Coronary artery (tissue), 2 donors: ENCODE measurements around the gene TMEM125.

Source experiments
- DNase-seq: peaks from one replicate; pipeline ENCODE4 v3.0.0-alpha.2; 2017; ENCODE audit warnings: low spot score
- H3K27ac ChIP-seq, 2 donors: fragments of 200-600 bp; sonication (generic); one replicate each; pipeline ENCODE4 v1.5.1; 2016 to 2019
- H3K4me3 ChIP-seq: fragments of 200-600 bp; sonication (generic); 2 replicates; pipeline ENCODE4 v1.5.1; 2016; ENCODE audit warnings: mild to moderate bottlenecking, moderate library complexity
- TF ChIP-seq, protein P1 (sequence below): fragments of 200-600 bp; sonication (generic); IDR thresholded peaks from one replicate; pipeline ENCODE4 v1.5.1; 2019; ENCODE audit warnings: antibody characterized with exemption

Gene TMEM125

DNA sequence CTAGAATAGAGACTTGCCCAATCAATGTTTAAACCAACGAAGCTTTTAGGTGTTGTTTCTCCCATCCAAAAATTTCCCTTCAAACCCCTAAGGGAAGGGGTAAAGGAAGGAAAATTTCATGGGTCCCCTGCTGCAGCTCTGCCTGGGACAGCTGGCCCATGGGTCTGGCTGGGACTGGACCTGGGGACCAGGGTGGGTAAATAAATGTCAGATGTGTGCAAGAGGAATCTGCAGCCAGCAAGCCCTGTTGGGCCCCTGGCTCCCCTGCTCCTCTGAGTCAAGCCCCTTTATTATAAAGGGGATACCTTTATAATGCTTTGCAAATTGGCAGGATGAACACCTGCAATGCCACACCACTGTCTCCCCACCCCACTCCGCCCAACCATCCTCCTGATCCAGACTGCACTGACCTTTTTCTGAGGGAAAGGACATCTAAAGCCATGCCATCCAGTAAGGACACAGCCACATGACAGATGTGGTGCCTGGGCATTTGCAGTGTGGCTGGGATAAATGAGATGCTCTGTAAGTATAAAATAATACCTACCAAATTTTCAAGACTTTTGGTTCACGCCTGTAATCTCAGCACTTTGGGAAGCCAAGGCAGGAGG is 1.9 kb upstream of the TMEM125 start:
- TF ChIP-seq, protein P1, sequence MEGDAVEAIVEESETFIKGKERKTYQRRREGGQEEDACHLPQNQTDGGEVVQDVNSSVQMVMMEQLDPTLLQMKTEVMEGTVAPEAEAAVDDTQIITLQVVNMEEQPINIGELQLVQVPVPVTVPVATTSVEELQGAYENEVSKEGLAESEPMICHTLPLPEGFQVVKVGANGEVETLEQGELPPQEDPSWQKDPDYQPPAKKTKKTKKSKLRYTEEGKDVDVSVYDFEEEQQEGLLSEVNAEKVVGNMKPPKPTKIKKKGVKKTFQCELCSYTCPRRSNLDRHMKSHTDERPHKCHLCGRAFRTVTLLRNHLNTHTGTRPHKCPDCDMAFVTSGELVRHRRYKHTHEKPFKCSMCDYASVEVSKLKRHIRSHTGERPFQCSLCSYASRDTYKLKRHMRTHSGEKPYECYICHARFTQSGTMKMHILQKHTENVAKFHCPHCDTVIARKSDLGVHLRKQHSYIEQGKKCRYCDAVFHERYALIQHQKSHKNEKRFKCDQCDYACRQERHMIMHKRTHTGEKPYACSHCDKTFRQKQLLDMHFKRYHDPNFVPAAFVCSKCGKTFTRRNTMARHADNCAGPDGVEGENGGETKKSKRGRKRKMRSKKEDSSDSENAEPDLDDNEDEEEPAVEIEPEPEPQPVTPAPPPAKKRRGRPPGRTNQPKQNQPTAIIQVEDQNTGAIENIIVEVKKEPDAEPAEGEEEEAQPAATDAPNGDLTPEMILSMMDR: no peak

DNA sequence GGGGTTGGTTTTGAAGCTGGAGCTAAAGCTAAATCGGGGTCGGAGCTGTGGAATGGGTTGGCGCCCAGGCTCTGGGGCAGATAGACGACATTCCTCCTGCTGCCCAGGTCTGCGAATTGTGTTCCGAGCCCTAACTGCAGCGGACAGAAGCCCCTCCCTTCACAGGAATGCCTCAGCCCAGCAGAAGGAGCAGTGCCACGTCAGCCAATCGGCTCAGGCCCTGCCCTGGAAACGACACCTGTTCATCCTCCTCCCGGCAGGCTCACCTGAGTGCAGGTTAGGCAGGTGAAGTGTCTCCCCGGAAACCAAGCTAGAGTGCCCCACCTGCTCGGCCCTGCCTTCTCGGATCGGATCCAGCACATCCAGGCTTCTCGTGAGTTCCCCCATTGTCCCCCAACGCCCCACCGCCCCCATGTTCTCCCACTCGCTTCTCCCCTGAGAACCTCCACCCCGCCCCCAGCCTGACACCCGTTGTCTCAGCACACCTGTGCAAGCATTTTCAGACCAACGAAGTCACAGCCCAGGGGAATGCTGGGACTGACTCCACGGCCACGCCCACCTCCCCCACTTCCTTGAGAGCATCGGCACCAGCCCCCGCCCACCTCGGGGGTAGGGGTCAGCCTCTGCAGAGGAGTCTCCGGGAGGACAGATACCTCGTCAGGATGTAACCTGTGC is 775 bp downstream of the TMEM125 start:
- TF ChIP-seq, protein P1: no peak
- Histone ChIP-seq H3K4me3 (peak overlapping the region; percentile 30), H3K27ac (no peak overlapping the region)
- DNase-seq: peak; percentile 65

More for the DNA sequence above, 1.9 kb upstream of the TMEM125 start:
- no peak overlapping the region for H3K27ac ChIP-seq
- no peak overlapping the region for H3K4me3 ChIP-seq
- peak; percentile 45 for DNase-seq

DNA sequence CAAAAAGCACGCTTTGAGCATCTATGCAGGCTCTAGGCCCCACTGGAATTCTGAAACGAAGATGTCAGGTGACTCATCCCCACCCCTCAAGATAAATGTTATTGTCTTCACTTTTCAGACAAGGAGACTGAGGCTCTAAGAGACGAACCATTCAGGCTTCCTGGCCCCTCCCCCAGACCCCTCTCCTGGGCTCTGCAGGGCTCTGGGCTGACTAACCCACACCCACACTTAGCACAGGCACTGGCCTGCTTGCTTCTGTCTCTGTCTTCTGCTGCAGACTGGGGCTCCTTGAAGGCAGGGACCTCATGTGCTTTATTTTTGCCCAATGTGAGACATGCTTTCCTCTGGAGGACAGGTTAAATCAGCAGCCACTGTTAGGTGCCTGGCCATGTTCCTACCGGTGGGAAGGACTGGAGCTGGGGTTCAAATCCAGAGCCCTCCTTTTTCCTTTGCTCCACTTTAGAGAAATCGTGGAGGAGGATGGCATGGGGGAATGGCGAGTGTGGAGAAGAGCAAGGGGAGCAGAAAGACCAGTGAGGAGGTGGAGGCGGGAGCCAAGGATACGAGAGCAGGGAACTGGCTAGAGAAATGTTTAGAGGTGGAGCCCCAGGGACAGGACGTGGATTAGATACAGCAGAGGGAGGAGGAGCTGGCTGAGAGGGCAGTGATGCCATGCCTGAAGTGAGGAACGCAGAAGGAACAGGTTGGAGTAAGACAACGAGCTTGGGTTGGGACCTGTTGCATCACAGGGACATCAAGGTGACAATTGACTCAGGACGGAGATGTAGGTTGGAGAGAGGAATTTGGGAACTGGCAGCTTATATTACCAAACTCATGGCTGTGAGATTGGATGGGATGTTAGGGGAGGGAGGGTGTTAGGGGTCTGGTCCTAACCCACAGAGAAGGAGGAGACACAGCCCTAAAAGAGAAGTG is 1.7 kb downstream of the TMEM125 start:
- DNase-seq: peak; percentile 40
- Histone ChIP-seq H3K27ac (no peak overlapping the region), H3K4me3 (peak overlapping the region; percentile 30)
- TF ChIP-seq, protein P1: no peak

DNA sequence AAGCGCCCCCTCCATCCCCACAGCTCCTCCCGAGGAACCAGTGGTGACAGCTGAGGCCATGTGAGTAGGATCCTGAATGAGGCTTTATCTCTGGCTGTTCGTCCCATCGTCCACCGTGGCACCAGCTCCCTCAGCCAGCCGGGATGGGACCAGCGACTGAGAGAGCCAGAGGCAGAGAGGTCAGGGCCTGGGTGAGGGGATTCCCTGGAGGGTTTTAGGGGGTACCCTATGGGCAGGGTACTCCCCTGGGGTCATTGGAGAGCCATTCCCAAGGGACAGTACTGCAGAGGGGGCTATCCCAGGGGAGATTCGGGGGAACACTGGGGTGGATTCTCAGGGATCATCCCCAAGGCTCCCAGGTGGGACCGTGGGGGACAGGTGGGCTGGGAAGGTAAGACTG is 2.4 kb downstream of the TMEM125 start:
- no peak overlapping the region for H3K27ac ChIP-seq

DNA sequence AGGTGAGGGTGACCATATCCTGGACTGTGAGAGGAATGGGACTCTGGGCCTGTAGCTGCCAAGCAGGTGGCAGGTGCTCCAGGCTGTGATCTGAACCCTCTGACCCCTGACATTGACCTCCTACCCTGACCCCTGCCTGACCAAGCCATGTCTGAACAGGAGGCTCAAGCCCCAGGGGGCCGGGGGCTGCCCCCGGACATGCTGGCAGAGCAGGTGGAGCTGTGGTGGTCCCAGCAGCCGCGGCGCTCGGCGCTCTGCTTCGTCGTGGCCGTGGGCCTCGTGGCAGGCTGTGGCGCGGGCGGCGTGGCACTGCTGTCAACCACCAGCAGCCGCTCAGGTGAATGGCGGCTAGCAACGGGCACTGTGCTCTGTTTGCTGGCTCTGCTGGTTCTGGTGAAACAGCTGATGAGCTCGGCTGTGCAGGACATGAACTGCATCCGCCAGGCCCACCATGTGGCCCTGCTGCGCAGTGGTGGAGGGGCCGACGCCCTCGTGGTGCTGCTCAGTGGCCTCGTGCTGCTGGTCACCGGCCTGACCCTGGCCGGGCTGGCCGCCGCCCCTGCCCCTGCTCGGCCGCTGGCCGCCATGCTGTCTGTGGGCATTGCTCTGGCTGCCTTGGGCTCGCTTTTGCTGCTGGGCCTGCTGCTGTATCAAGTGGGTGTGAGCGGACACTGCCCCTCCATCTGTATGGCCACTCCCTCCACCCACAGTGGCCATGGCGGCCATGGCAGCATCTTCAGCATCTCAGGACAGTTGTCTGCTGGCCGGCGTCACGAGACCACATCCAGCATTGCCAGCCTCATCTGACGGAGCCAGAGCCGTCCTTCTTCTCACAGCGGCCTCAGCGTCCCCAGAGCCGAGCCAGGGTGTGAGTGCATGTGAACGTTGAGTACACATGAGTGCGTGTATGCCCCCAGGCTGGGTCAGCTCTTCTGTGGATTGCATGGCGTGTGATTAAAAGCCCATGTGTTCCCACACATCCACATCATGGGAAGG is 3.1 kb downstream of the TMEM125 start:
- H3K27ac ChIP-seq: no peak overlapping the region
- TF ChIP-seq, protein P1: no peak
- H3K4me3 ChIP-seq: no peak overlapping the region
- peak; percentile 58 for DNase-seq

More for the DNA sequence above, 2.4 kb downstream of the TMEM125 start:
- H3K4me3 ChIP-seq: no peak overlapping the region
- TF ChIP-seq, protein P1: no peak
- DNase-seq: peak; percentile 47

DNA sequence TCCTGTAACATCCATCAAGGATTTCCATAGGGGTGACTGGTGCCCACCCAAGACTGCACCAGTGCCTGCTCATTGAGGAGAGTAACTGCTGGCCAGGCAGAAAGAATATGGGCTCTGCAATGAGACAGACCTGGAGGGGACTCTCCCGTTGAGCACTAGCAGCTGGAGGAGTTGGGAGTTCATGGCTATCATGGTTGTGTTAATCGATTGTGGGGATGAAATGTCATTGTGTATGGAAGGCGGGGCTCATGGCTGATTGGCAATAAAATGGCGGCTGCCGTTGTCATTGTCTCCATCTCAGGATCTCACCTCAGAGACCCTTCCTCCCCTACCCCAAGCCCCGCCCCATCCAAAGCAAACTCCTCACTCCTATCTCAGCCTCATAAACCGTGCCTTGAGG is 3.9 kb downstream of the TMEM125 start:
- H3K4me3 ChIP-seq: no peak overlapping the region
- no peak overlapping the region for H3K27ac ChIP-seq
- TF ChIP-seq, protein P1: no peak
- peak; percentile 31 for DNase-seq
